DOHH2 (cell line): ENCODE measurements around the gene LRRTM2.

ENCODE experiments used
- CTCF ChIP-seq: fragments of 200-600 bp; sonication (generic); IDR thresholded peaks from one replicate; pipeline ENCODE4 v1.5.1; 2014; ENCODE audit warnings: antibody characterized with exemption, mild to moderate bottlenecking, low read depth, low read length; ENCODE audit not compliant: poor library complexity, severe bottlenecking
- EZH2phosphoT487 ChIP-seq: fragments of 200-600 bp; sonication (generic); IDR thresholded peaks from 2 replicates; pipeline ENCODE4 v1.6.1; 2017; ENCODE audit warnings: borderline replicate concordance, mild to moderate bottlenecking, antibody characterized with exemption, low read length, moderate library complexity, mixed read lengths

GRCh38 chr5:138912093-138912492 lies 37.0 kb upstream of the LRRTM2 start:
- no peak for TF ChIP-seq CTCF
- TF ChIP-seq EZH2phosphoT487, result no peak
